B cell (primary cell): ENCODE data around the gene MRPL17. TPM values are rescaled to one million over a fixed set of nuclear protein-coding genes. Genes with fewer than 3 reads are reported as not detected.
"Not testable (repeated sequence)": the region's sequence is repeated elsewhere in the genome, so short reads cannot be mapped to it uniquely, and the experiment has no call there.

Source experiments
- ATAC-seq: fragments of 200-7000 bp; cut with Tn5 transposase; one replicate; pipeline ENCODE4 v1.10.0; 2021; ENCODE audit warnings: low read depth, mild to moderate bottlenecking, moderate number of reproducible peaks, moderate library complexity
- CTCF ChIA-PET: fragments of 350-600 bp; sonication (Branson Sonifier 250); formaldehyde crosslinking; loops from one replicate; lab custom pipeline; 2021; ENCODE audit warnings: antibody characterized with exemption, inconsistent platforms; lab: Charles Lee
- POLR2A ChIA-PET: fragments of 350-600 bp; sonication (Branson Sonifier 250); formaldehyde crosslinking; loops from one replicate; lab custom pipeline; 2021; ENCODE audit warnings: antibody characterized with exemption; lab: Charles Lee
- DNase-seq: peaks from one replicate; pipeline ENCODE4 v3.0.0; 2013
- H2AFZ ChIP-seq: 2 replicates; pipeline ENCODE4 v1.6.1; 2012; ENCODE audit warnings: mild to moderate bottlenecking, low read depth, low read length; ENCODE audit not compliant: insufficient read depth, poor library complexity, severe bottlenecking
- H3K27ac ChIP-seq, 2 donors: 1 replicate in 1 of 2; 2 replicates in 1 of 2; pipeline ENCODE4 v1.5.1; 2012 to 2013; ENCODE audit warnings: low read length in 2 of 2, mild to moderate bottlenecking in 2 of 2, moderate library complexity in 1 of 2
- H3K27me3 ChIP-seq, 4 experiments: fragments of 200-600 bp in 1 of 4; sonication (generic) in 1 of 4; replicated peaks in 1 of 4; 1 replicate in 2 of 4; 2 replicates in 2 of 4; pipeline versions ENCODE4 v1.6.1 to v1.7.0; 2013 to 2016; ENCODE audit warnings: low read length in 3 of 4, mild to moderate bottlenecking in 2 of 4, mixed read lengths in 1 of 4, moderate library complexity in 1 of 4; ENCODE audit not compliant: insufficient read depth in 4 of 4, control insufficient read depth in 3 of 4; ENCODE audit errors: control extremely low read depth in 1 of 4
- H3K36me3 ChIP-seq, 2 experiments: replicated peaks in 1 of 2; 1 replicate in 1 of 2; 2 replicates in 1 of 2; pipeline versions ENCODE4 v1.6.1 to v1.7.1; 2013; ENCODE audit warnings: low read length in 1 of 2; ENCODE audit not compliant: insufficient read depth in 2 of 2, control insufficient read depth in 1 of 2; ENCODE audit errors: control extremely low read depth in 1 of 2, extremely low read depth in 1 of 2
- H3K4me1 ChIP-seq, 2 donors: fragments of 200-600 bp in 1 of 2; sonication (generic) in 1 of 2; 1 replicate in 1 of 2; 2 replicates in 1 of 2; pipeline versions ENCODE4 v1.5.1 to v1.6.1; 2013 to 2017; ENCODE audit warnings: low read length in 2 of 2; ENCODE audit not compliant: control insufficient read depth in 2 of 2, insufficient read depth in 2 of 2
- H3K4me2 ChIP-seq: replicated peaks from 2 replicates; pipeline ENCODE3; 2012; ENCODE audit warnings: mild to moderate bottlenecking, low read depth, low read length; ENCODE audit not compliant: poor library complexity, severe bottlenecking
- H3K4me3 ChIP-seq, 5 experiments: fragments of 200-600 bp in 1 of 5; sonication (generic) in 1 of 5; 1 replicate in 3 of 5; 2 replicates in 2 of 5; pipeline versions ENCODE4 v1.5.1 to v1.7.0; 2011 to 2016; ENCODE audit warnings: low read length in 4 of 5, mild to moderate bottlenecking in 4 of 5, low read depth in 2 of 5, control low read depth in 1 of 5, moderate library complexity in 1 of 5; ENCODE audit not compliant: insufficient read depth in 1 of 5; ENCODE audit errors: control extremely low read depth in 1 of 5, extremely low read depth in 1 of 5
- H3K79me2 ChIP-seq: fragments of 200-600 bp; sonication (generic); one replicate; pipeline ENCODE4 v1.6.0; 2016; ENCODE audit warnings: low read length; ENCODE audit not compliant: control insufficient read depth, insufficient read depth
- H3K9ac ChIP-seq: fragments of 200-600 bp; sonication (generic); 2 replicates; pipeline ENCODE4 v1.6.1; 2017; ENCODE audit warnings: mild to moderate bottlenecking, low read length, moderate library complexity
- H3K9me3 ChIP-seq, 3 donors: one replicate each; pipeline versions ENCODE4 v1.6.1 to v1.7.1; 2013; ENCODE audit warnings: low read length in 2 of 3; ENCODE audit not compliant: control insufficient read depth in 2 of 3, insufficient read depth in 1 of 3; ENCODE audit errors: control extremely low read depth in 1 of 3
- H4K20me1 ChIP-seq: 2 replicates; pipeline ENCODE4 v1.6.0; 2012; ENCODE audit warnings: mild to moderate bottlenecking, low read length; ENCODE audit not compliant: insufficient read depth, control insufficient read depth, poor library complexity, severe bottlenecking
- H3K27ac Mint-ChIP-seq: one replicate; pipeline ENCODE4 v1.8.0; 2021; ENCODE audit warnings: mixed read lengths
- H3K27me3 Mint-ChIP-seq: one replicate; pipeline ENCODE4 v1.8.0; 2021; ENCODE audit warnings: mixed read lengths
- H3K4me1 Mint-ChIP-seq: one replicate; pipeline ENCODE4 v1.8.0; 2021; ENCODE audit warnings: mixed read lengths
- H3K4me3 Mint-ChIP-seq: one replicate; pipeline ENCODE4 v1.8.0; 2021; ENCODE audit warnings: mixed read lengths
- H3K9me3 Mint-ChIP-seq: one replicate; pipeline ENCODE4 v1.8.0; 2022; ENCODE audit warnings: mixed read lengths; ENCODE audit not compliant: insufficient read depth
- CTCF ChIP-seq: fragments of 200-600 bp; IDR thresholded peaks from one replicate; pipeline ENCODE4 v1.8.0; 2022; ENCODE audit warnings: antibody characterized with exemption, mild to moderate bottlenecking
- EZH2 ChIP-seq: IDR thresholded peaks from 2 replicates; pipeline ENCODE4 v1.6.1; 2012; ENCODE audit warnings: borderline replicate concordance, low read depth, mild to moderate bottlenecking, moderate library complexity, low read length; ENCODE audit not compliant: insufficient read depth, poor library complexity, severe bottlenecking
- WGBS: methylation state at CpG from one replicate; pipeline ENCODE4 v1.1.5; 2013; ENCODE audit warnings: missing lambda C conversion rate; ENCODE audit not compliant: insufficient coverage; 5-methylcytosine and 5-hydroxymethylcytosine counted together
- intact Hi-C: fragments of 100-400 bp; cut with micrococcal nuclease; formaldehyde crosslinking; loops from one replicate; pipeline ENCODE4 v1.10.0; 2022
- polyA plus RNA-seq: library from polyadenylated mRNA; depleted of rRNA; stranded (reverse); fragments of >200 nt; gene quantifications from 2 replicates; pipeline ENCODE4 v1.2.3, GENCODE V29; 2012
- total RNA-seq, 2 donors: library from RNA; stranded (reverse); fragments of 120-200 nt in 1 of 2; gene quantifications; 1 replicate in 1 of 2; 2 replicates in 1 of 2; pipeline versions ENCODE4 v1.2.3 to v1.2.4, GENCODE V29; 2013 to 2022

Gene MRPL17
- total and polyA plus RNA-seq, 2 donors (not counting 1 experiment from before 2014, with no cell fraction given), result 9.9 to 18.2 TPM

GRCh38 chr11:6690431-6691132 lies 7.4 kb upstream of the MRPL17 start:
- ATAC-seq, H3K4me3 Mint-ChIP-seq, H3K36me3 ChIP-seq, H3K27me3 ChIP-seq, H3K79me2 ChIP-seq, H3K4me1 ChIP-seq, H3K9me3 ChIP-seq, H3K27ac Mint-ChIP-seq, intact Hi-C loops, H3K27me3 Mint-ChIP-seq, H4K20me1 ChIP-seq, H3K4me3 ChIP-seq, H3K4me1 Mint-ChIP-seq, POLR2A ChIA-PET, DNase-seq, H3K27ac ChIP-seq, CTCF ChIA-PET, H2AFZ ChIP-seq, H3K9ac ChIP-seq, H3K4me2 ChIP-seq, H3K9me3 Mint-ChIP-seq: not testable (repeated sequence)
- 100% methylated on average over 2 of the region's 11 CpGs for WGBS

DNA sequence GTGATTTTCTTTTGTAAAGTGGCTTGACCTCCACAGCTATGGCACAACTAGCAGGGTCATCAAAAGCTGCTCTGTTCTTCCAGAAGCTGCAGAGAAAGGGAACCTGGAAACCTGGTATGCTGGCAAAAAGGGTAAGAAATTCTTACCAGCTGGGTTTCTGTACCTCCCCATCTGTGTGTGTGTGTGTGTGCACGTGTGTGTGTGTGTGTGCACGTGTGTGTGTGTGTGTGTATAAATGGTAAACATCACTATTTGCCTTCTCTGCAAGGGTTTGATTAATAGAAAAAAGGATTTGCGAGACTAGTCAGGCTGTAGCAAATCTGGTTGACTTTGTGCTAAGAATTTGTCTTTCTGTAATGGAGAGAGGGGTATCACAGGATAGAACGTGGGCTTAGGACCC lies 4.7 kb upstream of the MRPL17 start:
- H3K27me3 ChIP-seq, result no peaks in the 10 kb centered on the region
- H3K36me3 ChIP-seq, result no peaks in the 10 kb centered on the region
- peaks cover 2% of the 10 kb centered on the region for H3K79me2 ChIP-seq
- H2AFZ ChIP-seq, result no peak overlapping the region
- no peak overlapping the region for H3K4me3 ChIP-seq
- DNase-seq (no peak), ATAC-seq (no peak)
- no peak overlapping the region for H3K4me2 ChIP-seq
- intact Hi-C loops, result no loop called here
- ChIA-PET POLR2A (interaction anchor here (0.7 kb wide), 1 partner anchor 269 kb away, joined by 3 read pairs; no protein-coding TSS in a partner anchor), CTCF (interaction anchor here (0.6 to 1.0 kb wide), 3 partner anchors 68 to 156 kb away, joined by 3 read pairs; no protein-coding TSS in a partner anchor)
- no peak overlapping the region for H3K4me3 Mint-ChIP-seq
- H3K4me1 Mint-ChIP-seq, result peaks cover 10% of the 10 kb centered on the region
- H3K4me1 ChIP-seq, result peaks cover 4% of the 10 kb centered on the region in 2 donors
- no peak overlapping the region for H3K27ac ChIP-seq
- H3K9me3 ChIP-seq, result no peaks in the 10 kb centered on the region
- H3K9ac ChIP-seq, result no peak overlapping the region
- no peaks in the 10 kb centered on the region for H3K27me3 Mint-ChIP-seq
- WGBS, result 68% methylated on average over 4 of the region's 4 CpGs
- no peak overlapping the region for H3K27ac Mint-ChIP-seq
- no peaks in the 10 kb centered on the region for H3K9me3 Mint-ChIP-seq
- H4K20me1 ChIP-seq, result no peaks in the 10 kb centered on the region
- no peak for TF ChIP-seq CTCF
- no peak for TF ChIP-seq EZH2
